IMR-90 (cell line): ENCODE measurements around the gene SPDYE8. TPM values are rescaled to one million over a fixed set of nuclear protein-coding genes. Genes with fewer than 3 reads are reported as not detected.

Experiments used
- microRNA-seq, 2 experiments: library from miRNA; stranded (forward) in 1 of 2; unstranded in 1 of 2; fragments of 10-50 nt in 1 of 2; fragments of <30 nt in 1 of 2; gene quantifications in 1 of 2; microRNA quantifications in 1 of 2; one replicate each; pipeline versions ENCODE3 to v1.1.0; 2013 to 2020; ENCODE audit not compliant: insufficient read depth in 1 of 2, insufficient read length in 1 of 2, unreplicated experiment in 1 of 2
- polyA plus RNA-seq, 3 experiments: library from polyadenylated mRNA; depleted of rRNA; stranded (reverse); fragments of >200 nt; gene quantifications; 2 replicates each; pipeline ENCODE4 v1.2.3, GENCODE V29; 2012; ENCODE audit warnings: low replicate concordance in 1 of 3
- small RNA-seq, 5 experiments: library from RNA; depleted of rRNA; stranded (forward); fragments of <200 nt; gene quantifications; one replicate each; pipeline ENCODE3, GENCODE V24; 2012
- total RNA-seq: library from RNA; depleted of rRNA; stranded (reverse); fragments of >200 nt; gene quantifications from 2 replicates; pipeline ENCODE4 v1.2.3, GENCODE V29; 2012; rRNA removed

The SPDYE8 gene
- total and polyA plus RNA-seq, 2 of the 4 experiments (the other 2 are of a cell fraction), result not detected

Small RNA genes lying within 50 kb of the gene (microRNA-seq; reads per million reads assigned to microRNA genes)
- gene RF00019 (ENCODE audit: insufficient read depth, insufficient read length), result not detected

Small RNA genes lying within 50 kb of the gene (small RNA-seq; reads per million reads assigned to genes)
- gene RF00019, result 0 reads per million in 5 experiments

Other genes with a start within 250 kb of the SPDYE8 start
- 1.7 and 1.8 TPM in 2 replicates for gene TYW1B, start 201.6 kb downstream of the SPDYE8 start, total RNA-seq
- 0.73 and 1.0 TPM in 2 replicates for gene TYW1B, start 201.6 kb downstream of the SPDYE8 start, polyA plus RNA-seq (2012; rRNA removed)
- gene POM121, start 104.7 kb downstream of the SPDYE8 start, total RNA-seq, result 1.8 and 2.2 TPM in 2 replicates
- gene POM121, start 104.7 kb downstream of the SPDYE8 start, polyA plus RNA-seq (2012; rRNA removed), result 14.4 and 15.5 TPM in 2 replicates
- gene TRIM74, start 60.3 kb downstream of the SPDYE8 start, total RNA-seq, result not detected in 2 replicates
- 0.11 and 0.17 TPM in 2 replicates for gene TRIM74, start 60.3 kb downstream of the SPDYE8 start, polyA plus RNA-seq (2012; rRNA removed)
- not detected in 2 replicates for gene SPDYE11, start 28.1 kb upstream of the SPDYE8 start, total RNA-seq
- not detected in 2 replicates for gene SPDYE11, start 28.1 kb upstream of the SPDYE8 start, polyA plus RNA-seq (2012; rRNA removed)
- gene SPDYE9, start 56.3 kb upstream of the SPDYE8 start, total RNA-seq, result not detected in 2 replicates
- not detected in 2 replicates for gene SPDYE9, start 56.3 kb upstream of the SPDYE8 start, polyA plus RNA-seq (2012; rRNA removed)